Panc1 (cell line): ENCODE data around the gene ORC6. TPM values are rescaled to one million over a fixed set of nuclear protein-coding genes. Genes with fewer than 3 reads are reported as not detected.

Experiments
- ATAC-seq: fragments of 200-7000 bp; cut with Tn5 transposase; 2 replicates; pipeline ENCODE4 v1.9.1; 2020; ENCODE audit warnings: mild to moderate bottlenecking, moderate library complexity
- BruUV-seq: library from RNA; stranded (reverse); fragments of 400-500 nt; replicated peaks from 2 replicates; lab custom pipeline; 2021; lab: Mats Ljungman, UMichigan
- CTCF ChIA-PET: fragments of 300-600 bp; sonication (Branson Sonifier 250); formaldehyde crosslinking; loops from one replicate; lab custom pipeline; 2022; ENCODE audit warnings: antibody characterized with exemption; lab: Charles Lee
- POLR2A ChIA-PET: fragments of 300-600 bp; sonication (Branson Sonifier 250); formaldehyde crosslinking; loops from one replicate; lab custom pipeline; 2022; ENCODE audit warnings: antibody characterized with exemption; lab: Charles Lee
- DNase-seq: peaks from one replicate; pipeline ENCODE4 v3.0.0-alpha.2; 2010; ENCODE audit warnings: low read depth, low spot score
- H3K27ac ChIP-seq: 2 replicates; pipeline ENCODE4 v1.5.1; 2011; ENCODE audit warnings: mild to moderate bottlenecking, low read length, inconsistent platforms
- H3K27me3 ChIP-seq: fragments of 200-500 bp; sonication (Bioruptor generic); 2 replicates; pipeline ENCODE4 v1.6.0; 2014; ENCODE audit warnings: low read length, inconsistent platforms; ENCODE audit not compliant: control insufficient read depth, insufficient read depth
- H3K36me3 ChIP-seq: fragments of 200-500 bp; sonication (Bioruptor generic); 2 replicates; pipeline ENCODE4 v1.5.1; 2014; ENCODE audit warnings: inconsistent platforms, mild to moderate bottlenecking, low read length, moderate library complexity; ENCODE audit not compliant: control insufficient read depth, insufficient read depth
- H3K4me1 ChIP-seq: 2 replicates; pipeline ENCODE4 v1.5.1; 2011; ENCODE audit warnings: inconsistent platforms, mild to moderate bottlenecking, low read length, moderate library complexity; ENCODE audit not compliant: control insufficient read depth, insufficient read depth
- H3K4me3 ChIP-seq, 2 experiments: 2 replicates each; pipeline ENCODE4 v1.5.1; 2011 to 2012; ENCODE audit warnings: low read depth in 2 of 2, low read length in 2 of 2, mild to moderate bottlenecking in 2 of 2, inconsistent platforms in 1 of 2, moderate library complexity in 1 of 2
- H3K9me3 ChIP-seq: fragments of 200-500 bp; sonication (Bioruptor generic); 2 replicates; pipeline ENCODE4 v1.5.1; 2014; ENCODE audit warnings: low read depth, mild to moderate bottlenecking, inconsistent platforms, low read length, moderate library complexity; ENCODE audit not compliant: control insufficient read depth, insufficient read depth
- POLR2AphosphoS5 ChIP-seq: IDR thresholded peaks from 2 replicates; pipeline ENCODE4 v1.6.1; 2012; ENCODE audit warnings: mild to moderate bottlenecking, low read depth, low read length, moderate library complexity
- SIN3A ChIP-seq: IDR thresholded peaks from 2 replicates; pipeline ENCODE4 v1.6.1; 2012; ENCODE audit warnings: low read depth, mild to moderate bottlenecking, low read length, moderate library complexity, borderline replicate concordance; ENCODE audit not compliant: insufficient read depth
- TCF7L2 ChIP-seq: IDR thresholded peaks from 2 replicates; pipeline ENCODE4 v1.6.1; 2011; ENCODE audit warnings: mild to moderate bottlenecking, low read depth, low read length, inconsistent platforms
- in situ Hi-C: cut with HindIII; loops from 2 replicates; pipeline ENCODE4 v1.10.0; 2016; ENCODE audit warnings: low sequenced_read_pairs, low pct_unique_long_range_greater_than_20kb
- intact Hi-C: fragments of 100-400 bp; cut with micrococcal nuclease; formaldehyde crosslinking; loops from one replicate; pipeline ENCODE4 v1.10.0; 2022; ENCODE audit not compliant: unreplicated experiment
- total RNA-seq: library from RNA; stranded (reverse); gene quantifications from one replicate; pipeline ENCODE4 v1.2.1, GENCODE V29; 2021; ENCODE audit not compliant: unreplicated experiment
- TF ChIP-seq, protein P1 (sequence below), 2 experiments: IDR thresholded peaks; 2 replicates each; pipeline ENCODE4 v1.6.1; 2011 to 2012; ENCODE audit warnings: low read depth in 2 of 2, control low read depth in 1 of 2, low read length in 1 of 2, mild to moderate bottlenecking in 1 of 2, moderate library complexity in 1 of 2; ENCODE audit not compliant: insufficient read depth in 1 of 2
- TF ChIP-seq, protein P2 (sequence below): fragments of 450-650 bp; IDR thresholded peaks from 2 replicates; pipeline ENCODE4 v1.5.1; 2017; ENCODE audit warnings: mild to moderate bottlenecking

ORC6 gene
- total RNA-seq, 1 experiment from 2014 or later = 33.5 TPM

DNA sequence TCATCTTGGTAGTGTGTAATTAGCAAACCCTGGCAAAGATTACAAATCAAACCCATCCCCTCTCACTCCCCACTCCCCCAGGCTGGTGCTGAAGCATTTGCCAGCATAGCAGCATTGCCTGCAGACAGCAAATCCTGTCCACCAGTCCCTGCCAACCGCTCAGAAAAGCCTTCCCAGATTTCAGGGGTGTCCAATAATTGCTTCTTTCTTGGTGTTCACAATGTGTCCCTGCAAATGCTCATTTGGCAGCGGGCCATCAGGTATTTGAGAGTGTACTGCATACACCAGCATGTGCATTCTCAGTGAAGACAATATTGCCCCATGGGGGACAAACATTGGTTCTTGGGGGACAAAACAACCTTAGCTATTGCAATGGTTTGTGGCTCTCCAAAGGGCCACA lies 28.2 kb downstream of the ORC6 start:
- no peaks in the 10 kb centered on the region for H3K27me3 ChIP-seq
- BruUV-seq = no TSS peak
- H3K27ac ChIP-seq = no peak overlapping the region
- intact Hi-C loops (no loop called here), in situ Hi-C loops (no loop called here)
- TF ChIP-seq, protein P1, sequence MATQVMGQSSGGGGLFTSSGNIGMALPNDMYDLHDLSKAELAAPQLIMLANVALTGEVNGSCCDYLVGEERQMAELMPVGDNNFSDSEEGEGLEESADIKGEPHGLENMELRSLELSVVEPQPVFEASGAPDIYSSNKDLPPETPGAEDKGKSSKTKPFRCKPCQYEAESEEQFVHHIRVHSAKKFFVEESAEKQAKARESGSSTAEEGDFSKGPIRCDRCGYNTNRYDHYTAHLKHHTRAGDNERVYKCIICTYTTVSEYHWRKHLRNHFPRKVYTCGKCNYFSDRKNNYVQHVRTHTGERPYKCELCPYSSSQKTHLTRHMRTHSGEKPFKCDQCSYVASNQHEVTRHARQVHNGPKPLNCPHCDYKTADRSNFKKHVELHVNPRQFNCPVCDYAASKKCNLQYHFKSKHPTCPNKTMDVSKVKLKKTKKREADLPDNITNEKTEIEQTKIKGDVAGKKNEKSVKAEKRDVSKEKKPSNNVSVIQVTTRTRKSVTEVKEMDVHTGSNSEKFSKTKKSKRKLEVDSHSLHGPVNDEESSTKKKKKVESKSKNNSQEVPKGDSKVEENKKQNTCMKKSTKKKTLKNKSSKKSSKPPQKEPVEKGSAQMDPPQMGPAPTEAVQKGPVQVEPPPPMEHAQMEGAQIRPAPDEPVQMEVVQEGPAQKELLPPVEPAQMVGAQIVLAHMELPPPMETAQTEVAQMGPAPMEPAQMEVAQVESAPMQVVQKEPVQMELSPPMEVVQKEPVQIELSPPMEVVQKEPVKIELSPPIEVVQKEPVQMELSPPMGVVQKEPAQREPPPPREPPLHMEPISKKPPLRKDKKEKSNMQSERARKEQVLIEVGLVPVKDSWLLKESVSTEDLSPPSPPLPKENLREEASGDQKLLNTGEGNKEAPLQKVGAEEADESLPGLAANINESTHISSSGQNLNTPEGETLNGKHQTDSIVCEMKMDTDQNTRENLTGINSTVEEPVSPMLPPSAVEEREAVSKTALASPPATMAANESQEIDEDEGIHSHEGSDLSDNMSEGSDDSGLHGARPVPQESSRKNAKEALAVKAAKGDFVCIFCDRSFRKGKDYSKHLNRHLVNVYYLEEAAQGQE (IDR thresholded peaks at IDR 0.05; ENCODE audit: insufficient read depth in 1 of 2, low read depth in 2 of 2, low read length in 1 of 2) = no peak
- TF ChIP-seq TCF7L2 (no peak), POLR2AphosphoS5 (no peak), SIN3A (no peak)
- TF ChIP-seq, protein P2, sequence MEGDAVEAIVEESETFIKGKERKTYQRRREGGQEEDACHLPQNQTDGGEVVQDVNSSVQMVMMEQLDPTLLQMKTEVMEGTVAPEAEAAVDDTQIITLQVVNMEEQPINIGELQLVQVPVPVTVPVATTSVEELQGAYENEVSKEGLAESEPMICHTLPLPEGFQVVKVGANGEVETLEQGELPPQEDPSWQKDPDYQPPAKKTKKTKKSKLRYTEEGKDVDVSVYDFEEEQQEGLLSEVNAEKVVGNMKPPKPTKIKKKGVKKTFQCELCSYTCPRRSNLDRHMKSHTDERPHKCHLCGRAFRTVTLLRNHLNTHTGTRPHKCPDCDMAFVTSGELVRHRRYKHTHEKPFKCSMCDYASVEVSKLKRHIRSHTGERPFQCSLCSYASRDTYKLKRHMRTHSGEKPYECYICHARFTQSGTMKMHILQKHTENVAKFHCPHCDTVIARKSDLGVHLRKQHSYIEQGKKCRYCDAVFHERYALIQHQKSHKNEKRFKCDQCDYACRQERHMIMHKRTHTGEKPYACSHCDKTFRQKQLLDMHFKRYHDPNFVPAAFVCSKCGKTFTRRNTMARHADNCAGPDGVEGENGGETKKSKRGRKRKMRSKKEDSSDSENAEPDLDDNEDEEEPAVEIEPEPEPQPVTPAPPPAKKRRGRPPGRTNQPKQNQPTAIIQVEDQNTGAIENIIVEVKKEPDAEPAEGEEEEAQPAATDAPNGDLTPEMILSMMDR = no peak
- H3K36me3 ChIP-seq = no peaks in the 10 kb centered on the region
- ATAC-seq = no peak
- no peaks in the 10 kb centered on the region for H3K9me3 ChIP-seq
- DNase-seq = no peak
- ChIA-PET CTCF (no interaction called here), POLR2A (no interaction called here)
- H3K4me1 ChIP-seq = no peaks in the 10 kb centered on the region
- H3K4me3 ChIP-seq = no peak overlapping the region

DNA sequence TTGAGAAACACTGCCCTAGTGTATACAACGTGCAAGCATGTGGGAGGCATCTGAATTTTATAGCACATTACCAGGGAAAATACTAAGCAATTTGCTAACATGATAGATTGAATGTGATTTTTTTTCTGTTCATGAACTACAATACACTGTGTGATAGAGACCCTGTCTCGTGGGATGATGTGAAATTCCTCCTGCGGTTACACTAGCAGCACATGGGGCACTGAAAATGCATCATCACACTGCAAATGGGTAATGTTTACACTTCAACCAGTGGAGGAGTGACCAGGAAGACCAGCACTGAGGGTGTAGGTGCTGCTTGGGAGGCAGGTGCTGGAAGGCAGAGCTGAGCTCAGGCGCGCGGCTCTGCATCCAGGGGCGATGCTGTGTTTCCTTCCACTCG lies 28.8 kb downstream of the ORC6 start:
- POLR2A ChIA-PET = no interaction called here
- in situ Hi-C loops (no loop called here), intact Hi-C loops (no loop called here)
- Histone ChIP-seq H3K27ac (no peak overlapping the region), H3K36me3 (no peaks in the 10 kb centered on the region), H3K27me3 (no peaks in the 10 kb centered on the region), H3K4me3 (no peak overlapping the region), H3K4me1 (no peaks in the 10 kb centered on the region), H3K9me3 (no peaks in the 10 kb centered on the region)
- no TSS peak for BruUV-seq
- DNase-seq (no peak), ATAC-seq (no peak)
- TF ChIP-seq, protein P2 = no peak
- TF ChIP-seq SIN3A = no peak
- no peak for TF ChIP-seq TCF7L2
- TF ChIP-seq POLR2AphosphoS5 = no peak
- TF ChIP-seq, protein P1 (IDR thresholded peaks at IDR 0.05; ENCODE audit: insufficient read depth in 1 of 2, low read depth in 2 of 2, low read length in 1 of 2) = no peak
- CTCF ChIA-PET = no interaction called here
